ENCODE results near the gene GPR148.

The GPR148 gene

GRCh38 chr2:130749078-130749477 lies 20.2 kb downstream of the GPR148 start:
- H3K27ac ChIP-seq, result no peak overlapping the region
- DNase-seq (ENCODE audit: low read depth, low spot score), result no peak

GRCh38 chr2:130749641-130750040 lies 20.8 kb downstream of the GPR148 start:
- DNase-seq (ENCODE audit: low read depth, low spot score), result no peak
- no peak overlapping the region for H3K27ac ChIP-seq

GRCh38 chr2:130754811-130755210 lies 25.9 kb downstream of the GPR148 start:
- no peak for DNase-seq (ENCODE audit: low read depth, low spot score)
- no peak overlapping the region for H3K27ac ChIP-seq

GRCh38 chr2:130755256-130756052 lies 26.6 kb downstream of the GPR148 start, which contains the start of gene AMER3:
Gene AMER3 (plus strand): TSS chr2:130755540. CDS start chr2:130762073, 6,533 bp downstream.
- H3K27ac ChIP-seq, result no peak within 1 kb of the TSS
- DNase-seq (ENCODE audit: low read depth, low spot score), result no peak

DNA sequence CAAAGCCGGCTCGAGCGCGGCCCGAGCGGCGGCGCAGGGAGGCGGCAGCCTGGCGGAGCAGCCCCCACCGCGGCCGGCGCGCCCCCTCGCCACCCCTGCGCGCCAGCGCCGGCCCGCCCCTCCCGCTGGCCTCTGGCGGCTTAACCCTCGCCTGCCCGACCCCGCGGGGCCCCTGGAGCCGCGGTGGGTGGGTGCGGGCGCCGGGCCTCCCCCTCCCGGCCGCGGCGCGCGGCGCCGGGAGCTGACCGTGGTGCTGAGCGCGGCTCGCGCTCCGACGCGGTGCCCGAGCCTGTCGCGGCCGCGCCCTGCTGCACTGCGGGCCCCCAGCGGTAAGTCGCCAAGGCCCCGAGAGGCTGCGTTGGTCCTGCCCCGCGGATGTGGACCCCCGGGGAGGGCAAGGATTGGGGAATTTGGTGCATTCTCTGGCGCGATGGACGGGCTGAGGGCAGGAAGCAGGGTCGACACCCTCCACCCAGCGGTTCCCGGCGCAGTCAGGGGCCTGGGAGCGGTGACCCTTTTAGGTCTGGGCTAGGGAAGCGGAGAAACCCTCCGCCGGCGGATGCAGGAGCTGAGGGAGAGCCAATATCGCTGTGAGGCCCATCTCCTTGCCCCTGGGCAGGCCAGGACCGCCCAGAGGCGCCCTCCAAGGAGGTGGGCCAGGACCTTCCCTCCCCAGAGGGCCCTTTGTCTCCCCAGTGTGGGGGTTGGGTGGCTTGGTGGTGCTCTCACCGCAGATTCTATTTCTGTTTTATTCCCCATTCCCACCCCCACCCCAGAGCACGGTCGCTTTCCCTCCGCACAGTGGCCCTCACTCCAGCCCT lies 27.4 kb downstream of the GPR148 start:
- no peak for DNase-seq (ENCODE audit: low read depth, low spot score)
- no peak overlapping the region for H3K27ac ChIP-seq

GRCh38 chr2:130756874-130757668 lies 28.2 kb downstream of the GPR148 start:
- no peak for DNase-seq (ENCODE audit: low read depth, low spot score)

GRCh38 chr2:130759906-130760753 lies 31.3 kb downstream of the GPR148 start:
- no peak overlapping the region for H3K27ac ChIP-seq
- no peak for DNase-seq (ENCODE audit: low read depth, low spot score)

More at GRCh38 chr2:130756874-130757668, 28.2 kb downstream of the GPR148 start:
- H3K27ac ChIP-seq, result no peak overlapping the region

GRCh38 chr2:130760754-130761751 lies 32.2 kb downstream of the GPR148 start:
- no peak for DNase-seq (ENCODE audit: low read depth, low spot score)
- no peak overlapping the region for H3K27ac ChIP-seq

- DNase-seq (ENCODE audit: low read depth, low spot score), result no peak
- H3K27ac ChIP-seq, result no peak overlapping the region
Measured at GRCh38 chr2:130762031-130762909, 33.4 kb downstream of the GPR148 start.

DNA sequence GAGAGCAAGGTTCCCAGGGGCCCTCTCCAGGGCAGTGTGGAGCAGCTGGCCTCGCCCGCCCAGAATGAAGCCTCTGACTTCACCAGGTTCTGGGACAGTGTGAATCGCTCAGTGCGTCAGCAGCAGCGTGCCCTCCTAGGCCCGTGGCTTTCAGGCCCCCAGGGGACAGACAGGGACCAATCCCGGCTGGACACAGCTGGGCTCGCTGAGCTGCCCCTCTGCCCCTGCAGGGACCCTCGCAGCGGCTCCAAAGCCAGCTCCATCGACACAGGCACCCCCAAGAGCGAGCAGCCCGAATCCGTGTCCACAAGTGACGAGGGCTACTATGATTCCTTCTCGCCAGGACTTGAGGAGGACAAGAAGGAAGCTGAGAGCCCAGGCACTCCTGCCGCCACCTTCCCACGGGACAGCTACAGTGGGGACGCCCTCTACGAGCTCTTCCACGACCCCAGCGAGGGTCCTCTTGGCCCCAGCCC lies 34.1 kb downstream of the GPR148 start:
- no peak overlapping the region for H3K27ac ChIP-seq
- no peak for DNase-seq (ENCODE audit: low read depth, low spot score)

DNA sequence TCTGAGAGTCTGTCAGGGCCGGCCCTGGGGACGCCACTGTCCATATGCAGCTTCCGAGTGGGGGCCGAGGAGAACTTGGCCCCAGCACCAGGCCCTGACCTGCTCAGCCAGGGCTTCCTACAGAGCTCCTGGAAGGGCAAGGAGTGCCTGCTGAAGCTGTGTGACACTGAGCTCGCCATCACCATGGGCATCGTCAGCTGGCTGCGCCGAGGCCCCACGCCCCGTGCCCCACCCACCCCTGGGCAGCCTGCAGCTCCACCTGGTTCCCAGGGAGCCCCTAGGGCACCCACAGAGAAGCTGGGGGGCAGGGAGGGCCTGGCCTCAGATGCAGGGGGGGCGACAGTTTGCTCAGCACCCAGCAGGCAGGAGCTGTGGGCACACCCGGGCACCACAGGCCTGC lies 34.5 kb downstream of the GPR148 start:
- DNase-seq (ENCODE audit: low read depth, low spot score), result no peak
- H3K27ac ChIP-seq, result no peak overlapping the region

DNA sequence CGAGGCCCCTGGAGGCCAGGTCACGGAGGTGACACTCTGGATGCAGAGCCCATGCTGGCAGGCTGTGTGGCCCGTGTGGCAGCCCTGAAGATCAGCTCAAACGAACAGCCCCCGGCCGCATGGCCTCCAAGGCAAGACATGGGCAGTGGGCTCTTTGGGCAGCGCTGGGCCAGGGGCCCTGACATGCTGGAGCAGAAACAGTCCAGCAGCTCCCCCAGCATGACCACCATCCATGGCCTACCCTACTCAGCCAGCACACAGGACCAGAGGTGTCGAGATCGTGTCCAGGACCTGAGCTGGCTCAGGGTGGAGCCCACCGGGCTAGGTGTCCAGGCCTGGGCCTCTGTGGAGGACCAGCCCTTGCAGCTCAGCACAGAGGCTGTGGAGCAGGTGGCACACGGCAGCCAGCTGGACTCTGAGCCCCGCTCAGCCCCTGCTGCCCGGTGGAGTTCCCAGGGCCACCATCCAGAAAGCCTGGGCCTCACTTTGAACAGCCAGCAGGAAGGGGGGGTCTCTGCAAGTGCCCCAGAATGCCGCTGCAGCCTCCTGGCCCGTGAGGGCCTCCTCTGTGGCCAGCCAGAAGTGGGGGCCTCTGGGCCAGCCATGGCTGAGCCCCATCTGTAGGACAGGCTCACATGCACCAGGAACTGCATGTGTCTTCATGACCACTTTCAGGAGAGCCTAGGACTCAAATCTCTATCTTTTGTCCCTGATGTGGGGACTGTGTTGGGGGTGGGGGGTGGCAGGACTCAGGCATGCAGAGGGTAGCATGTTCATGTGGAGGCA lies 35.4 kb downstream of the GPR148 start:
- H3K27ac ChIP-seq, result no peak overlapping the region
- no peak for DNase-seq (ENCODE audit: low read depth, low spot score)

GRCh38 chr2:130764821-130765115 lies 35.9 kb downstream of the GPR148 start:
- no peak for DNase-seq (ENCODE audit: low read depth, low spot score)
- H3K27ac ChIP-seq, result no peak overlapping the region

- DNase-seq (ENCODE audit: low read depth, low spot score), result no peak
- H3K27ac ChIP-seq, result no peak overlapping the region
Measured at GRCh38 chr2:130765464-130765863, 36.6 kb downstream of the GPR148 start.

DNA sequence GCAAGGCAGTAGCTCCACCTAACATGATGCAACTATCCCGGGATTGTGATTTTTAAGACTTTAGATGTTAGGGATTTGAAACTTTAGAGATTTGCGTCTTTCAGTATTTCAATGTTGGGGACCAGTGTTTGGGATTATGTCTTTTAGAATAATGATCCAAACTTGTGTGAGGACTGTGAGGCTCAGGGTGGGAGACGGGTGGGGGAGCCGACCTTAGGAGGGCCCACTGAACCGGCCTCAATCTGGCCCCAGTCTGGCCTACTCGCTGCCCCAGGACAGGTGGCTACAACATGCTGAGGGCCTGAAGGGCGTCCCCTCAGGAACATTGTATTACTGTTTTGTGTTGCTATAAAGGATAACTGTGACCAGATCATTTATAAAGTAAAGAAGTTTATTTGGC lies 37.2 kb downstream of the GPR148 start:
- no peak overlapping the region for H3K27ac ChIP-seq
- no peak for DNase-seq (ENCODE audit: low read depth, low spot score)

DNA sequence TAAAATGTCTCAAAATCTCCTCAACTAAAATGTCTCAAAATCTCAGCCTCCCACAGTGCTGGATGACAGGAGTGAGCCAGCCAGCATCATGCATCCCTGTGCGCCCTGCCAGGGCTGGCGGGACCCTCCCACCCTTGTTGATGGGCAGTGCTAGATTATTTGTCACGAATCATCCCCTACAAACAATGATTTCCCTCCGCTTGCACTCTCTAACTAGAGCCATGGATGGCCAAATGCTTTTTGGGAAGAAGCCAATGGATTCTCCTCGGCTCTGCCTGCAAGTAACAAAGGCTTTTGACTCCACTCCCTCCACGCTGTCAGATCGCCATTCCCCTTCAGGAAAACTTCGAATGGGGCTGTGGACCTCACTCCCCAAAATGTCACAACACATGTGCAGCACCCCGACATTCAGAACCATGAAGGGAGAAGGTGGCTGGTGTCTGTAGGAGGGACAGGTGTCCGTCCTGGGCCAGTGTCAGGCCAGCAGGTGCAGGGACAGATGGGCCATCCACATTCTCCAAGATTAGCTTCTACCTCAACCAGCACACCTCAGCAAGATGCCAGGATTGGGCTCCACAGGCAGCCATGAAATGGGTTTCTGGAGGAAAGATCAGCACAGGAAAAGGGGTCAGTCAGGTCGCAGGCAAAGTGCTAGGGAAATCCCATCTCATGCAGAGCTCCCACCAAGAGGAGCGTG lies 38.0 kb downstream of the GPR148 start:
- H3K27ac ChIP-seq, result no peak overlapping the region
- DNase-seq (ENCODE audit: low read depth, low spot score), result no peak
